Measurements from ENCODE around the gene HSD17B2.

- no peak for TF ChIP-seq CTCF (conservative IDR thresholded peaks at IDR 0.05)
- no peak for TF ChIP-seq ZFX (IDR thresholded peaks at IDR 0.05)
These were observed 10.2 kb upstream of the HSD17B2 start for GRCh38 chr16:82024883-82025282.
